Esophagus (tissue), 2 donors: ENCODE measurements around the gene MIDN. TPM values are rescaled to one million over a fixed set of nuclear protein-coding genes. Genes with fewer than 3 reads are reported as not detected.
"Not testable (repeated sequence)": the region's sequence is repeated elsewhere in the genome, so short reads cannot be mapped to it uniquely, and the experiment has no call there.

ENCODE experiments used
- H3K27ac ChIP-seq, 2 donors: one replicate each; pipeline ENCODE4 v1.5.1; 2013; ENCODE audit warnings: low read depth in 2 of 2, mild to moderate bottlenecking in 2 of 2, inconsistent platforms in 1 of 2, low read length in 1 of 2, moderate library complexity in 1 of 2
- H3K27me3 ChIP-seq, 2 donors: one replicate each; pipeline ENCODE4 v1.6.1; 2013; ENCODE audit warnings: low read length in 2 of 2, control low read depth in 1 of 2, mild to moderate bottlenecking in 1 of 2; ENCODE audit not compliant: insufficient read depth in 2 of 2, control insufficient read depth in 1 of 2
- H3K36me3 ChIP-seq, 2 donors: one replicate each; pipeline ENCODE4 v1.6.1; 2013; ENCODE audit warnings: low read length in 1 of 2; ENCODE audit not compliant: control insufficient read depth in 2 of 2, insufficient read depth in 2 of 2
- H3K4me1 ChIP-seq, 2 donors: one replicate each; pipeline ENCODE4 v1.6.1; 2013; ENCODE audit warnings: low read length in 1 of 2; ENCODE audit not compliant: control insufficient read depth in 2 of 2, insufficient read depth in 2 of 2
- H3K4me3 ChIP-seq, 2 donors: one replicate each; pipeline ENCODE4 v1.5.1; 2013; ENCODE audit warnings: low read length in 2 of 2, mild to moderate bottlenecking in 2 of 2, low read depth in 1 of 2, moderate library complexity in 1 of 2
- H3K9me3 ChIP-seq, 2 donors: one replicate each; pipeline ENCODE4 v1.6.1; 2013; ENCODE audit warnings: mild to moderate bottlenecking in 2 of 2, low read depth in 1 of 2, low read length in 1 of 2, moderate library complexity in 1 of 2; ENCODE audit not compliant: control insufficient read depth in 2 of 2, insufficient read depth in 1 of 2
- WGBS, 2 donors: extraction: QIAGEN DNeasy Blood & Tissue Kit; methylation state at CpG; one replicate each; pipeline ENCODE4 v1.1.7; 2013; 5-methylcytosine and 5-hydroxymethylcytosine counted together
- polyA plus RNA-seq, 2 donors: library from polyadenylated mRNA; stranded (reverse); fragments of 200-250 nt; gene quantifications; one replicate each; pipeline ENCODE4 v1.2.3, GENCODE V29; 2013
- donor health status: healthy with polysubstance abuse.
- donor health status: Bipolar disorder and iron deficiency.

MIDN gene
- polyA plus RNA-seq, 2 donors, result 36.4 to 38.7 TPM

GRCh38 chr19:1298235-1298634 is 49.9 kb downstream of the MIDN start:
- 84 to 87% methylated on average over 8 of the region's 8 CpGs for WGBS, 2 donors
- H3K27me3 ChIP-seq, result no peaks in the 10 kb centered on the region
- H3K4me3 ChIP-seq, result no peak overlapping the region
- no peaks in the 10 kb centered on the region for H3K36me3 ChIP-seq
- H3K27ac ChIP-seq, result no peak overlapping the region
- H3K4me1 ChIP-seq, result peaks cover 0 to 5% of the 10 kb centered on the region in 2 donors
- no peaks in the 10 kb centered on the region for H3K9me3 ChIP-seq

GRCh38 chr19:1299801-1300200 is 51.4 kb downstream of the MIDN start:
- Histone ChIP-seq H3K27ac (no peak overlapping the region), H3K4me1 (peaks cover 0 to 5% of the 10 kb centered on the region in 2 donors), H3K27me3 (no peaks in the 10 kb centered on the region), H3K4me3 (no peak overlapping the region), H3K9me3 (no peaks in the 10 kb centered on the region), H3K36me3 (no peaks in the 10 kb centered on the region)
- 72 to 78% methylated on average over 32 to 34 of the region's 34 CpGs for WGBS, 2 donors

DNA sequence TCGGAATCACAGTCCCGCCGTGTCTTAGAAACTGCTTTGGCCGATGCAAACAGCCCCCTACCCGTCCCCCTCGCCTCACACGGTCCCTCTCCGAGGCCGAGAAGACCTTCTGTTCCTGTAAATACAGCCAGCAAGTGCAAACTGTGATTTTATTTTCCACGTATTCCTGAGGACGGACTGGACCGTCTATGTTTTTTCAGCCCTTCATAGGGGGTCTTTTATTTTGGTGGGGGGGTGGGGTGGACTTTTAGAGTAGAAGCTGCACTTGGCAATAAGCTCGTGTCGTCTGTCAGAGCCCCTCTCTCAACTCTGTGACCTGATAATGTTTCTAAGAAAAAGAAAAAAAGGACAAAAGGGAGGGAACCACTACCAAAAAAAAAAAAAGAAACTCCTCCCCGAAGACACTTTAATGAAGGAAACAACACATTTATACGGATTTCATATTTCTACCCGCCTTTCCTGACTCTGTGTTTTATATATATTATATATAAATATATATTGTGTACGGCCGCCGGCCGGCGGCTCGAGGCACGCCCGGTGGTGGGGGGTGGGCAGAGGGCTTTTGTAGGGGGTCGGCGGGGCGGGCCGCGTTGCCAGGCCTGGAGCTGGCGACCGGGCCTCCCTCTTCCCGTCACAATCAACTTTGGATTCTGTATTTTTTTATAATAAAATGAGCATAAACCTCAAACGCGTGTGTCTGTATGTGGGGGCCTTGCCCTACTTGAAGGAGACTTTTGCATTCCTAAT is 52.5 kb downstream of the MIDN start:
- H3K4me1 ChIP-seq, result no peaks in the 10 kb centered on the region
- 79 to 84% methylated on average over 34 to 35 of the region's 35 CpGs for WGBS, 2 donors
- H3K4me3 ChIP-seq, result no peak overlapping the region
- H3K36me3 ChIP-seq, result no peaks in the 10 kb centered on the region
- no peaks in the 10 kb centered on the region for H3K9me3 ChIP-seq
- no peaks in the 10 kb centered on the region for H3K27me3 ChIP-seq
- no peak overlapping the region for H3K27ac ChIP-seq

GRCh38 chr19:1302533-1303239 is 54.3 kb downstream of the MIDN start:
- H3K4me1 ChIP-seq, result no peaks in the 10 kb centered on the region
- no peaks in the 10 kb centered on the region for H3K27me3 ChIP-seq
- H3K36me3 ChIP-seq, result no peaks in the 10 kb centered on the region
- H3K4me3 ChIP-seq, result no peak overlapping the region
- H3K27ac ChIP-seq, result no peak overlapping the region
- WGBS, 2 donors, result 72 to 83% methylated on average over 33 to 36 of the region's 36 CpGs
- no peaks in the 10 kb centered on the region for H3K9me3 ChIP-seq

DNA sequence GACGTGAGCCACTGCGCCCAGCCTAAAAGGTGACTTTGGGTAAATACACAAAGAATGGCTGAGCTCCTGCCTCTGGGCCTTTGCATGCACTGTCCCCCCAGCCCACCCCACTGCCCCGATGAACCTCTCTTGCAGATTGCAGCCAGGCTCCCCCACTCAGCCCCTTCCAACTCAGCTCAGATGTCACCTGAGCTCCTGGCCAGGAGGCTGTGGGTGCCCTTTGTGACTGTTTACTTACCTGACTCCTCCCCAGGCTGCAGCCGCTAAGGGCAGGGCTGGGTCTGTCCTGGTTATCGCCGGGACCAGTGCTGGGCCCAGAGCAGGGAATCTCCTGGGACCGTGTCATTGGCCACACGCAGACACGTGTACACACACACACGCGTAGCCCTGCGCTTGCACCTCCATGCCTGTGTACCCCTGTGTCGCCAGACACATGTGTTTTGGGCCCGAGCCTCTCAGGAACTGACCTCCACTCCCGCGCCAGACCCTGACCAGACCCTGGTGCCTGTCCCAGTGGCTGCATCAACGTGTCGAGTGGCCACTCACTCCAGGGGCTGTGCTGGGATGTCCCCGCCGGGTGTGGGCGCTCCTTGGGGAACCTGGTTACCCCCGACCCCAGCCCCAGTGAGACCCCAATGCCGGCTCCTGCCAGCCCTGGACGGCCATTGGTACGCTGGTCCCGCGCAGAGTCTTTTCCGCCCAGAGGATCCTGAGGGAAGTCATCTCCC is 56.0 kb downstream of the MIDN start:
- H3K4me1 ChIP-seq, result no peaks in the 10 kb centered on the region
- H3K27me3 ChIP-seq, result no peaks in the 10 kb centered on the region
- H3K4me3 ChIP-seq, result no peak overlapping the region
- no peak overlapping the region for H3K27ac ChIP-seq
- WGBS, 2 donors, result 86% methylated on average over 28 of the region's 28 CpGs
- no peaks in the 10 kb centered on the region for H3K9me3 ChIP-seq
- no peaks in the 10 kb centered on the region for H3K36me3 ChIP-seq

- H3K9me3 ChIP-seq, H3K27me3 ChIP-seq, H3K4me3 ChIP-seq, H3K4me1 ChIP-seq, H3K27ac ChIP-seq, H3K36me3 ChIP-seq: not testable (repeated sequence)
- WGBS, 2 donors, result 78 to 84% methylated on average over 9 of the region's 9 CpGs
Measured at GRCh38 chr19:1305354-1305753, 57.0 kb downstream of the MIDN start.

DNA sequence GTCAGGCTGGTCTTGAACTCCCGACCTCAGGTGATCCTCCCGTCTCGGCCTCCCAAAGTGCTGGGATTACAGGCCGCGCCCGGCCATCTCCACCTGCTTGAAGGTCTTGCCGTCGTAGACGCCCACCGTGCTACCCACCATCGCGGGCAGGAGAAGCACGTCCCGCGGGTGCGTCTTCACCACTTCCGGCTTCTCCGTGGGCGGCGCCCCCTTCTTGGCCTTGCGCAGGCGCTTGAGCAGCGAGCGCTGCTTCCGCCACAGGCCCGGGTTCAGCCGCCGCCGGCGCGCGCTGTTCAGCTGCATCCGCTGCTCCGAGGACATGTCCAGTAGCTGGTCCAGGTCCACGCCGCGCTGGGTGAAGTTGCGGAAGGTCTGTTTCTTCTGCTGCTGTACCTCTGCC is 58.9 kb downstream of the MIDN start:
- no peaks in the 10 kb centered on the region for H3K36me3 ChIP-seq
- no peak overlapping the region for H3K4me3 ChIP-seq
- no peaks in the 10 kb centered on the region for H3K27me3 ChIP-seq
- 92 to 93% methylated on average over 34 to 38 of the region's 38 CpGs for WGBS, 2 donors
- H3K27ac ChIP-seq, result no peak overlapping the region
- H3K9me3 ChIP-seq, result no peaks in the 10 kb centered on the region
- H3K4me1 ChIP-seq, result peaks cover 0 to 3% of the 10 kb centered on the region in 2 donors

GRCh38 chr19:1307755-1308303 is 59.4 kb downstream of the MIDN start:
- Histone ChIP-seq H3K27me3 (no peaks in the 10 kb centered on the region), H3K9me3 (no peaks in the 10 kb centered on the region), H3K4me3 (no peak overlapping the region), H3K27ac (no peak overlapping the region), H3K4me1 (peaks cover 0 to 3% of the 10 kb centered on the region in 2 donors), H3K36me3 (no peaks in the 10 kb centered on the region)
- WGBS, 2 donors, result 90 to 92% methylated on average over 20 of the region's 20 CpGs

- H3K9me3 ChIP-seq, result no peaks in the 10 kb centered on the region
- H3K27me3 ChIP-seq, result no peaks in the 10 kb centered on the region
- no peak overlapping the region for H3K27ac ChIP-seq
- H3K36me3 ChIP-seq, result no peaks in the 10 kb centered on the region
- no peak overlapping the region for H3K4me3 ChIP-seq
- peaks cover 0 to 9% of the 10 kb centered on the region in 2 donors for H3K4me1 ChIP-seq
- WGBS, 2 donors, result 60 to 63% methylated on average over 10 to 11 of the region's 11 CpGs
Measured at GRCh38 chr19:1308718-1309117, 60.3 kb downstream of the MIDN start.
